ENCODE results near the gene ATP5F1C. TPM values are rescaled to one million over a fixed set of nuclear protein-coding genes. Genes with fewer than 3 reads are reported as not detected.

The ATP5F1C gene
- polyA plus RNA-seq, 1 experiment: 456 TPM

DNA sequence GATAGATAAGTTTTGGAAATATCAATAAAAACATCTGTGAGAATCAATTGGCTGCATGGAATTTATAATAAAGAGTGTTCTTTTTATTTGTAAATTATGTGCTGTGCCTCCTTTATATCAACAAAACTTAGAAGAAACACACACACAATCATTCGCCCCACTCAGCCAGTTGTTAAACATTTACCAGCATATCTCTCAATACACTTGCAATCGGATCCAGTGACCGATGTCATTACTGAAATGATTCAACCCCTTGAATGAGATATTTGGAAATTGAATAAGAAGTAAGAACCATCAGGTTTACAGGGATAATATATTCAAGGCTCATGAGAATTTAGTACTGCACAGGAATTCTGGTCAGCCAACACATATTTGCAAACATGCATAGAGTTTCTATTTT lies 65.9 kb downstream of the ATP5F1C start:
- H3K27ac ChIP-seq (ENCODE audit: low read depth, low read length): no peak overlapping the region
- no peak for DNase-seq (ENCODE audit: low read depth, low spot score)
- H3K9me3 ChIP-seq (ENCODE audit: control insufficient read depth, insufficient read depth, low read length): no peaks in the 10 kb centered on the region
- POLR2A ChIA-PET: no interaction called here
- TF ChIP-seq, protein P1, sequence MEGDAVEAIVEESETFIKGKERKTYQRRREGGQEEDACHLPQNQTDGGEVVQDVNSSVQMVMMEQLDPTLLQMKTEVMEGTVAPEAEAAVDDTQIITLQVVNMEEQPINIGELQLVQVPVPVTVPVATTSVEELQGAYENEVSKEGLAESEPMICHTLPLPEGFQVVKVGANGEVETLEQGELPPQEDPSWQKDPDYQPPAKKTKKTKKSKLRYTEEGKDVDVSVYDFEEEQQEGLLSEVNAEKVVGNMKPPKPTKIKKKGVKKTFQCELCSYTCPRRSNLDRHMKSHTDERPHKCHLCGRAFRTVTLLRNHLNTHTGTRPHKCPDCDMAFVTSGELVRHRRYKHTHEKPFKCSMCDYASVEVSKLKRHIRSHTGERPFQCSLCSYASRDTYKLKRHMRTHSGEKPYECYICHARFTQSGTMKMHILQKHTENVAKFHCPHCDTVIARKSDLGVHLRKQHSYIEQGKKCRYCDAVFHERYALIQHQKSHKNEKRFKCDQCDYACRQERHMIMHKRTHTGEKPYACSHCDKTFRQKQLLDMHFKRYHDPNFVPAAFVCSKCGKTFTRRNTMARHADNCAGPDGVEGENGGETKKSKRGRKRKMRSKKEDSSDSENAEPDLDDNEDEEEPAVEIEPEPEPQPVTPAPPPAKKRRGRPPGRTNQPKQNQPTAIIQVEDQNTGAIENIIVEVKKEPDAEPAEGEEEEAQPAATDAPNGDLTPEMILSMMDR (IDR thresholded peaks at IDR 0.05; ENCODE audit: low read depth, low read length): no peak
- no peaks in the 10 kb centered on the region for H3K27me3 ChIP-seq (ENCODE audit: control insufficient read depth, insufficient read depth, low read length)
- H3K4me3 ChIP-seq (ENCODE audit: low read depth, low read length): no peak overlapping the region
- CTCF ChIA-PET: no interaction called here

DNA sequence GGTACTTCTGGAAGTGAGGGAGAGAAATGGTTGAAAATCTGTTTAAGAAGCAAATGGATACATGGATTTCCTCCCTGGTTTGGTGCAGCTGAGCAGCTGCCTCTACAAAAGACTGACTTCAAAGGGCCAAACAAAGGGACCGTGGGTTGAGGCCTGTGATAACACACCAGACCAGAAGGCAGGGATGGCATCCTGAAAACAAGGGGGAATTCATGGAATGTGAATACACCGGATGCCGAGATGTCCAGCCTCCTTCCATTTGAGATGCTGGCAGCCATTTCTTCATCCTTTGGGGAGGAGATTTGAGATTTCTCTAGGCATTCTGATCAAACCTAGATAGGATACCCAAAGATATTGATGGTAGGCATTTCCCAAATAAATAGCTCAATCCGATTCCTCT lies 67.2 kb downstream of the ATP5F1C start:
- CTCF ChIA-PET: interaction anchor here (0.6 kb wide), 2 partner anchors 14 to 17 kb away, joined by 3 to 4 read pairs; no protein-coding TSS in a partner anchor
- no peaks in the 10 kb centered on the region for H3K27me3 ChIP-seq (ENCODE audit: control insufficient read depth, insufficient read depth, low read length)
- H3K4me3 ChIP-seq (ENCODE audit: low read depth, low read length): no peak overlapping the region
- peaks cover 3% of the 10 kb centered on the region for H3K9me3 ChIP-seq (ENCODE audit: control insufficient read depth, insufficient read depth, low read length)
- TF ChIP-seq, protein P1 (IDR thresholded peaks at IDR 0.05; ENCODE audit: low read depth, low read length): no peak
- no peak overlapping the region for H3K27ac ChIP-seq (ENCODE audit: low read depth, low read length)
- DNase-seq (ENCODE audit: low read depth, low spot score): no peak
- POLR2A ChIA-PET: no interaction called here

DNA sequence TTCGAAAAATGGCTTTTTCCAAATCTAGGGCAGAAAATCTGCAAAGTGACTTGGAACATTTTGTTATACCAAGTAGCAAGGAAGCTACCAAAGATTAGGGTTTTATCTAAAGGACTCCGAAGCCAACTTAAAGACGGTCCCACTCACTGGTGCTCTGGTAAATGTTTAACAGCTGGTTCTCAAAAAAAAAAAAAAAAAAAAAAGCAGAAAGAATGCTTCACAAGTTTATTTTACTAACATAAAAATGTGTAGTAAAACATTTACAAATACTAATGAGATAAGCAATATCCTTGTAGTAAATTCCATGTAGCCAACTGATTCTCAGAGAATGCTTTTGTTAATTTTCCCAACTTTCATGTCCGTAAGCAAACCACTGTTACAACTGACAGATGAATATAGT lies 68.7 kb downstream of the ATP5F1C start:
- ChIA-PET CTCF (interaction anchor here (0.6 to 1.2 kb wide), 5 partner anchors 10 to 1352 kb away, joined by 3 to 10 read pairs (median 3); no protein-coding TSS in a partner anchor), POLR2A (no interaction called here)
- TF ChIP-seq, protein P1 (IDR thresholded peaks at IDR 0.05; ENCODE audit: low read depth, low read length): no peak
- H3K4me3 ChIP-seq (ENCODE audit: low read depth, low read length): no peak overlapping the region
- no peaks in the 10 kb centered on the region for H3K27me3 ChIP-seq (ENCODE audit: control insufficient read depth, insufficient read depth, low read length)
- no peak overlapping the region for H3K27ac ChIP-seq (ENCODE audit: low read depth, low read length)
- DNase-seq (ENCODE audit: low read depth, low spot score): no peak
- peaks cover 10% of the 10 kb centered on the region for H3K9me3 ChIP-seq (ENCODE audit: control insufficient read depth, insufficient read depth, low read length)

GRCh38 chr10:7857262-7857661 lies 69.3 kb downstream of the ATP5F1C start:
- Histone ChIP-seq H3K4me3 (ENCODE audit: low read depth, low read length) (no peak overlapping the region), H3K27ac (ENCODE audit: low read depth, low read length) (no peak overlapping the region), H3K9me3 (ENCODE audit: control insufficient read depth, insufficient read depth, low read length) (peaks cover 10% of the 10 kb centered on the region), H3K27me3 (ENCODE audit: control insufficient read depth, insufficient read depth, low read length) (no peaks in the 10 kb centered on the region)
- no peak for DNase-seq (ENCODE audit: low read depth, low spot score)
- POLR2A ChIA-PET: no interaction called here
- CTCF ChIA-PET: interaction anchor here (0.7 to 1.1 kb wide), 2 partner anchors 10 to 15 kb away, joined by 3 read pairs; no protein-coding TSS in a partner anchor
- TF ChIP-seq, protein P1 (IDR thresholded peaks at IDR 0.05; ENCODE audit: low read depth, low read length): no peak

Other genes with a start within 250 kb of the ATP5F1C start
- 0.11 and 0.37 TPM in 2 replicates for gene ITIH5, start 121.2 kb upstream of the ATP5F1C start, polyA plus RNA-seq (2011; rRNA removed)
- gene ITIH2, start 84.9 kb upstream of the ATP5F1C start, polyA plus RNA-seq (2011; rRNA removed): not detected in 2 replicates
- gene KIN, start 184 bp upstream of the ATP5F1C start, polyA plus RNA-seq (2011; rRNA removed): 10.2 and 16.0 TPM in 2 replicates
- 2.3 and 3.1 TPM in 2 replicates for gene TAF3, start 30.3 kb downstream of the ATP5F1C start, polyA plus RNA-seq (2011; rRNA removed)